ENCODE measurements around the gene HPS4.

HPS4 gene

GRCh38 chr22:26496456-26496855 lies 12.9 kb upstream of the HPS4 start:
- DNase-seq (no peak), ATAC-seq (ENCODE audit: insufficient read depth, low read depth) (no peak)
- H3K27ac ChIP-seq (ENCODE audit: low read length) = no peak overlapping the region
- H3K9me3 ChIP-seq (ENCODE audit: insufficient read depth, low read length, severe bottlenecking) = no peaks in the 10 kb centered on the region
- H3K4me3 ChIP-seq (ENCODE audit: low read depth in 1 of 2, low read length in 2 of 2) = no peak overlapping the region
- no peak overlapping the region for H3K9ac ChIP-seq (ENCODE audit: low read depth, low read length)
- H3K36me3 ChIP-seq (ENCODE audit: insufficient read depth, low read length) = peaks cover 90% of the 10 kb centered on the region
- TF ChIP-seq EZH2 (IDR thresholded peaks at IDR 0.05; ENCODE audit: borderline replicate concordance, low read depth, low read length, severe bottlenecking) = no peak
- H3K4me1 ChIP-seq (ENCODE audit: insufficient read depth, low read length) = 0 out of 2 replicates have a peak, but pooled peaks cover 6% of the 10 kb centered on the region
- no peaks in the 10 kb centered on the region for H3K27me3 ChIP-seq (ENCODE audit: insufficient read depth, low read length, poor library complexity)
- no peak overlapping the region for H3K4me2 ChIP-seq (ENCODE audit: insufficient read depth, low read length)
- peaks cover 10% of the 10 kb centered on the region; the same call in 1 of the 2 replicates for H4K20me1 ChIP-seq (ENCODE audit: insufficient read depth, low read length)
- peaks cover 12% of the 10 kb centered on the region; the same call in 1 of the 2 replicates for H3K79me2 ChIP-seq (ENCODE audit: insufficient read depth, low read length)
- H2AFZ ChIP-seq (ENCODE audit: low read depth, low read length) = no peak overlapping the region

- H3K27me3 ChIP-seq (ENCODE audit: insufficient read depth, low read length, poor library complexity) = no peaks in the 10 kb centered on the region
- DNase-seq (no peak), ATAC-seq (ENCODE audit: insufficient read depth, low read depth) (no peak)
- peaks cover 10% of the 10 kb centered on the region; the same call in 1 of the 2 replicates for H4K20me1 ChIP-seq (ENCODE audit: insufficient read depth, low read length)
- H2AFZ ChIP-seq (ENCODE audit: low read depth, low read length) = no peak overlapping the region
- H3K79me2 ChIP-seq (ENCODE audit: insufficient read depth, low read length) = peaks cover 14% of the 10 kb centered on the region; the same call in 1 of the 2 replicates
- H3K36me3 ChIP-seq (ENCODE audit: insufficient read depth, low read length) = peaks cover 91% of the 10 kb centered on the region
- TF ChIP-seq CTCF (IDR thresholded peaks at IDR 0.05; ENCODE audit: borderline replicate concordance, extremely low read depth, low read length, poor library complexity, severe bottlenecking) (no peak), EZH2 (IDR thresholded peaks at IDR 0.05; ENCODE audit: borderline replicate concordance, low read depth, low read length, severe bottlenecking) (no peak)
- no peak overlapping the region for H3K4me3 ChIP-seq (ENCODE audit: low read depth in 1 of 2, low read length in 2 of 2)
- no peak overlapping the region for H3K27ac ChIP-seq (ENCODE audit: low read length)
- no peak overlapping the region for H3K9ac ChIP-seq (ENCODE audit: low read depth, low read length)
- no peaks in the 10 kb centered on the region for H3K9me3 ChIP-seq (ENCODE audit: insufficient read depth, low read length, severe bottlenecking)
- H3K4me2 ChIP-seq (ENCODE audit: insufficient read depth, low read length) = no peak overlapping the region
- peaks cover 8% of the 10 kb centered on the region; the same call in 1 of the 2 replicates for H3K4me1 ChIP-seq (ENCODE audit: insufficient read depth, low read length)
These were observed 10.9 kb upstream of the HPS4 start for GRCh38 chr22:26494506-26494905.

GRCh38 chr22:26492220-26492619 lies 8.6 kb upstream of the HPS4 start:
- no peak for ATAC-seq (ENCODE audit: insufficient read depth, low read depth)
- Histone ChIP-seq H3K27ac (ENCODE audit: low read length) (no peak overlapping the region), H2AFZ (ENCODE audit: low read depth, low read length) (no peak overlapping the region), H3K4me1 (ENCODE audit: insufficient read depth, low read length) (peaks cover 31% of the 10 kb centered on the region), H3K4me2 (ENCODE audit: insufficient read depth, low read length) (no peak overlapping the region), H3K4me3 (ENCODE audit: low read depth in 1 of 2, low read length in 2 of 2) (no peak overlapping the region), H3K9me3 (ENCODE audit: insufficient read depth, low read length, severe bottlenecking) (no peaks in the 10 kb centered on the region), H3K27me3 (ENCODE audit: insufficient read depth, low read length, poor library complexity) (no peaks in the 10 kb centered on the region), H3K36me3 (ENCODE audit: insufficient read depth, low read length) (peaks cover 95% of the 10 kb centered on the region), H3K79me2 (ENCODE audit: insufficient read depth, low read length) (peaks cover 10% of the 10 kb centered on the region; the same call in 1 of the 2 replicates), H4K20me1 (ENCODE audit: insufficient read depth, low read length) (peaks cover 8% of the 10 kb centered on the region; the same call in 1 of the 2 replicates), H3K9ac (ENCODE audit: low read depth, low read length) (no peak overlapping the region)
- DNase-seq = no peak
- TF ChIP-seq EZH2 (IDR thresholded peaks at IDR 0.05; ENCODE audit: borderline replicate concordance, low read depth, low read length, severe bottlenecking) = no peak
- TF ChIP-seq CTCF (IDR thresholded peaks at IDR 0.05; ENCODE audit: borderline replicate concordance, extremely low read depth, low read length, poor library complexity, severe bottlenecking) = no peak

- TF ChIP-seq EZH2 (IDR thresholded peaks at IDR 0.05; ENCODE audit: borderline replicate concordance, low read depth, low read length, severe bottlenecking) (no peak), CTCF (IDR thresholded peaks at IDR 0.05; ENCODE audit: borderline replicate concordance, extremely low read depth, low read length, poor library complexity, severe bottlenecking) (no peak)
- Histone ChIP-seq H3K79me2 (ENCODE audit: insufficient read depth, low read length) (peaks cover 32% of the 10 kb centered on the region), H3K27me3 (ENCODE audit: insufficient read depth, low read length, poor library complexity) (no peaks in the 10 kb centered on the region), H3K4me1 (ENCODE audit: insufficient read depth, low read length) (peaks cover 57% of the 10 kb centered on the region), H3K9ac (ENCODE audit: low read depth, low read length) (no peak overlapping the region), H3K36me3 (ENCODE audit: insufficient read depth, low read length) (peaks cover 77% of the 10 kb centered on the region), H3K27ac (ENCODE audit: low read length) (peak overlapping the region; percentile 70), H4K20me1 (ENCODE audit: insufficient read depth, low read length) (no peaks in the 10 kb centered on the region; the same call in 1 of the 2 replicates), H2AFZ (ENCODE audit: low read depth, low read length) (no peak overlapping the region), H3K4me3 (ENCODE audit: low read depth in 1 of 2, low read length in 2 of 2) (no peak overlapping the region), H3K9me3 (ENCODE audit: insufficient read depth, low read length, severe bottlenecking) (no peaks in the 10 kb centered on the region), H3K4me2 (ENCODE audit: insufficient read depth, low read length) (no peak overlapping the region)
- DNase-seq (no peak), ATAC-seq (ENCODE audit: insufficient read depth, low read depth) (no peak)
These were observed 6.0 kb upstream of the HPS4 start for GRCh38 chr22:26489447-26490036.
